ENCODE measurements around the gene B4GALT1. TPM values are rescaled to one million over a fixed set of nuclear protein-coding genes. Genes with fewer than 3 reads are reported as not detected.

B4GALT1 gene
- total and polyA plus RNA-seq, 8 donors, result 6.4 to 125 (median 24.9) TPM

GRCh38 chr9:33142535-33142934, 24.6 kb downstream of the B4GALT1 start:
- no peaks in the 10 kb centered on the region for H3K27me3 ChIP-seq
- TF ChIP-seq EP300 (IDR thresholded peaks at IDR 0.05) (no peak), POLR2AphosphoS5 (IDR thresholded peaks at IDR 0.05) (no peak)
- no peak overlapping the region for H3K27ac ChIP-seq
- peaks cover 67 to 100% (median 92%) of the 10 kb centered on the region in 4 donors for H3K4me1 ChIP-seq
- H3K36me3 ChIP-seq, result peaks cover 0 to 7% (median 0%) of the 10 kb centered on the region in 4 donors
- WGBS, 5 donors, result 80 to 86% (median 86%) methylated on average over 5 of the region's 5 CpGs
- intact Hi-C loops (cut with DNase I; ENCODE audit: low total_unique reads), result no loop called here
- no peak overlapping the region for H3K4me3 ChIP-seq
- no peaks in the 10 kb centered on the region for H3K9me3 ChIP-seq
- DNase-seq, result no peak

GRCh38 chr9:33140401-33141360, 26.5 kb downstream of the B4GALT1 start:
- Histone ChIP-seq H3K36me3 (peaks cover 0 to 7% (median 0%) of the 10 kb centered on the region in 4 donors), H3K4me3 (no peak overlapping the region), H3K27ac (peak overlapping the region; percentile 8 to 76 (median 63)), H3K27me3 (no peaks in the 10 kb centered on the region), H3K9me3 (no peaks in the 10 kb centered on the region), H3K4me1 (peaks cover 82 to 100% (median 95%) of the 10 kb centered on the region in 4 donors)
- WGBS, 5 donors, result 56 to 79% (median 71%) methylated on average over 9 of the region's 9 CpGs
- intact Hi-C loops (cut with DNase I; ENCODE audit: low total_unique reads), result no loop called here
- no peak for DNase-seq
- TF ChIP-seq CTCF (IDR thresholded peaks at IDR 0.05) (no peak), EP300 (IDR thresholded peaks at IDR 0.05) (no peak), POLR2AphosphoS5 (IDR thresholded peaks at IDR 0.05) (no peak), POLR2A (IDR thresholded peaks at IDR 0.05) (no peak)

- peak overlapping the region in 1 of 4 donors; percentile 22 for H3K4me3 ChIP-seq
- peaks cover 0 to 15% (median 6%) of the 10 kb centered on the region in 4 donors for H3K36me3 ChIP-seq
- H3K27me3 ChIP-seq, result no peaks in the 10 kb centered on the region
- TF ChIP-seq CTCF (IDR thresholded peaks at IDR 0.05) (no peak), POLR2AphosphoS5 (IDR thresholded peaks at IDR 0.05) (peak in 1 of 3 donors; percentile 25), POLR2A (IDR thresholded peaks at IDR 0.05) (no peak)
- intact Hi-C loops (cut with DNase I; ENCODE audit: low total_unique reads), result no loop called here
- peak overlapping the region; percentile 7 to 76 (median 63) for H3K27ac ChIP-seq
- peaks cover 82 to 100% (median 94%) of the 10 kb centered on the region in 4 donors for H3K4me1 ChIP-seq
- 47 to 60% (median 51%) methylated on average over 11 to 18 of the region's 18 CpGs for WGBS, 5 donors
- peak; percentile 35 to 89 for DNase-seq
- no peaks in the 10 kb centered on the region for H3K9me3 ChIP-seq
Measured at GRCh38 chr9:33139421-33140228, 27.5 kb downstream of the B4GALT1 start.

DNA sequence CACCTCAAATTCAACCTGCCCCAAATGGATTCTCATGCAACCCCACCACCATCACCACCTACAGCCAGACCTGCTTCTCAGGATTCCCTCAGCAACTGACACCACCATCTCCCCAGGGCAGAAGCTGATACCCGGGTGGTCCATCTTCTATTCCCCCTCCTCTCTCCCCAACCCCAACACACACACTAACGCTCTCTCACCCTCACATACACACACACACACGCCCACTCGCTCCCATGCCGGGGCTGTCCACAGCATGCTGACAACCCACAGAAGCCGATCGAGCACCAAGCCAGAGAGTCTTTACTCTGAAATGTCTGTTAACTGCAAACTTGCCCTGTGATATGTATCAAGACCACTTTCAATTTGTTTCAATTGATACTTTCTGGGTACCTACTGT, 28.4 kb downstream of the B4GALT1 start:
- Histone ChIP-seq H3K36me3 (peaks cover 0 to 24% (median 15%) of the 10 kb centered on the region in 4 donors), H3K9me3 (no peaks in the 10 kb centered on the region), H3K27me3 (no peaks in the 10 kb centered on the region), H3K4me3 (no peak overlapping the region), H3K27ac (peak overlapping the region in 3 of 5 donors; percentile 61 to 76 (median 63)), H3K4me1 (peaks cover 74 to 99% (median 88%) of the 10 kb centered on the region in 4 donors)
- TF ChIP-seq POLR2A (IDR thresholded peaks at IDR 0.05) (no peak), POLR2AphosphoS5 (IDR thresholded peaks at IDR 0.05) (no peak)
- DNase-seq, result no peak
- intact Hi-C loops (cut with DNase I; ENCODE audit: low total_unique reads), result no loop called here
- 83 to 94% (median 93%) methylated on average over 7 of the region's 7 CpGs for WGBS, 5 donors

DNA sequence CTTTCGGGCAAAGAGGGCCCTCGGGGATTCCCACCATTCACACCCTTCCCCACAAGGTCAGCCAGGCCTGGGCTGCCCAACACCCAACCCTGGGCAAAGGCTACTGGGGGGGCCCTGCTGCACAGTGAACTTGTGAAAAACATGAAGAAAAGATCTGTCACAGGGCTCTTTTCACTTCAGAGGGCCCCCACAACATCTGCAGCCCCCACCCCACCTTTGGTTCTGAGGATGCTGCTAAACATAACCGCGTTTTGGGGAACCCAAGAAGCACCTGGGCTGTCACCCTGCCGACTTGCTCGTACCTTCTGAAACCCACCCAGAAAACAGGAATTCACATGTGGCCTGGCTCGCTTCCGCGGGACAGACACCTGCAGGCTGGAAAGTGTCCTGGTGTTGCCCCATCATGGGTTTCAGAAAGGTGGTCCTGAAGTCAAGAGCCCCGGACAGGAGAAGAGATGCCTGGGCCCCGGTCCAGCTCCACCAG, 29.3 kb downstream of the B4GALT1 start:
- intact Hi-C loops (cut with DNase I; ENCODE audit: low total_unique reads), result no loop called here
- Histone ChIP-seq H3K27me3 (no peaks in the 10 kb centered on the region), H3K36me3 (peaks cover 8 to 33% (median 24%) of the 10 kb centered on the region in 4 donors), H3K27ac (peak overlapping the region in 1 of 5 donors; percentile 21), H3K9me3 (no peaks in the 10 kb centered on the region), H3K4me3 (no peak overlapping the region), H3K4me1 (peaks cover 68 to 98% (median 81%) of the 10 kb centered on the region in 4 donors)
- no peak for DNase-seq
- TF ChIP-seq CTCF (IDR thresholded peaks at IDR 0.05) (no peak), POLR2AphosphoS5 (IDR thresholded peaks at IDR 0.05) (no peak), POLR2A (IDR thresholded peaks at IDR 0.05) (no peak), EP300 (IDR thresholded peaks at IDR 0.05) (no peak)
- 85 to 91% (median 87%) methylated on average over 5 to 11 of the region's 11 CpGs for WGBS, 5 donors
